OCI-LY7 (cell line): ENCODE results near the gene TMEM44.

ENCODE experiments used
- CTCF ChIP-seq: fragments of 200-600 bp; sonication (generic); conservative IDR thresholded peaks from 2 replicates; pipeline ENCODE4 v1.5.1; 2014; ENCODE audit warnings: mild to moderate bottlenecking, antibody characterized with exemption, low read length, moderate library complexity, mixed read lengths
- EZH2phosphoT487 ChIP-seq: fragments of 200-600 bp; sonication (generic); IDR thresholded peaks from 2 replicates; pipeline ENCODE4 v1.6.1; 2018; ENCODE audit warnings: low read depth, borderline replicate concordance, mild to moderate bottlenecking, mixed run types, antibody characterized with exemption, low read length, moderate library complexity, mixed read lengths

- TF ChIP-seq CTCF (peak; percentile 63), EZH2phosphoT487 (no peak)
These were observed 7.6 kb upstream of the TMEM44 start for GRCh38 chr3:194640829-194641228.
